Stimulated activated CD4-positive, alpha-beta T cell treated with anti-CD3 and anti-CD28 coated beads, Interleukin-15, amount 100 ng/mL, for 24 hours (primary cell): ENCODE measurements around the gene MEAF6.

Source experiments
- DNase-seq: peaks from one replicate; pipeline ENCODE4 v3.0.0-alpha.2; 2020

MEAF6 gene

DNA sequence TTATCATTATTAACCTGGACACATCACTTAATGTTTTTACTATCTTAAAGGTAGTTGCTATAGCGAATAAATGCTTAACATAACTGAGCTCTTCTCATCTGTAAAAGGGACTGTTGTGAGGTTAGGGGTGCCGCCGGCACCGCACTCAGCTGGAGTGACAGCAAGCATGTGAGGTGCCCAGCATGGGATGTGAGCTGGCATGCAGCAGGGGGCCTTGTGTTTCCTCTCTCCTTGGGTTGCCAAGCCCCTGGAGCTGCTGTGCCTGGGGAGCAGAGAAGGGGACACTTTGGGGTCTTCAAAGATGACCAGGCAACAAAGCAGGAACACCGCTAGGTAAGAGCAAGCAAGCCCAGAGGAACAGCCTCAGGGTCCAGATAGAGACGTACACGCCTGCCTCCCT lies 42.3 kb downstream of the MEAF6 start:
- no peak for DNase-seq

- no peak for DNase-seq
These were observed 43.0 kb downstream of the MEAF6 start for GRCh38 chr1:37471345-37472231.

DNA sequence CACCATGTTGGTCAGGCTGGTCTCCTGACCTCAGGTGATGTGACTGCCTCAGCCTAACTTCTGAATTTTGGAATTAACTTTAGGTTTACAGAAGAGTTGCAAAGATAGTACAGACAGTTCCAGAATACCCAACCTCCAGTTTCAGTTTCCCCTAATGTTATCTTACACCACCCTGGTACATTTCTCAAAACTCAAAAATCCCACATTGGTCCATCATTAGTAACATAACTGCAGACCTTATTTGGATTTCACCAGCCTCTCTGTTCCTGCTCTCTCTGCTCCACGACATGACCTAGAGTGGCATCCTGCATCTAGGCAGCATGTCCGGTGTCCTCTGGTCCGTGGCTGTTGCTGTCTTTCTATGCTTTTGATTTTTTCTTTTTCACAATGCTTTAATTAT lies 45.2 kb downstream of the MEAF6 start:
- no peak for DNase-seq

GRCh38 chr1:37468037-37468436 lies 46.5 kb downstream of the MEAF6 start:
- DNase-seq: no peak

DNA sequence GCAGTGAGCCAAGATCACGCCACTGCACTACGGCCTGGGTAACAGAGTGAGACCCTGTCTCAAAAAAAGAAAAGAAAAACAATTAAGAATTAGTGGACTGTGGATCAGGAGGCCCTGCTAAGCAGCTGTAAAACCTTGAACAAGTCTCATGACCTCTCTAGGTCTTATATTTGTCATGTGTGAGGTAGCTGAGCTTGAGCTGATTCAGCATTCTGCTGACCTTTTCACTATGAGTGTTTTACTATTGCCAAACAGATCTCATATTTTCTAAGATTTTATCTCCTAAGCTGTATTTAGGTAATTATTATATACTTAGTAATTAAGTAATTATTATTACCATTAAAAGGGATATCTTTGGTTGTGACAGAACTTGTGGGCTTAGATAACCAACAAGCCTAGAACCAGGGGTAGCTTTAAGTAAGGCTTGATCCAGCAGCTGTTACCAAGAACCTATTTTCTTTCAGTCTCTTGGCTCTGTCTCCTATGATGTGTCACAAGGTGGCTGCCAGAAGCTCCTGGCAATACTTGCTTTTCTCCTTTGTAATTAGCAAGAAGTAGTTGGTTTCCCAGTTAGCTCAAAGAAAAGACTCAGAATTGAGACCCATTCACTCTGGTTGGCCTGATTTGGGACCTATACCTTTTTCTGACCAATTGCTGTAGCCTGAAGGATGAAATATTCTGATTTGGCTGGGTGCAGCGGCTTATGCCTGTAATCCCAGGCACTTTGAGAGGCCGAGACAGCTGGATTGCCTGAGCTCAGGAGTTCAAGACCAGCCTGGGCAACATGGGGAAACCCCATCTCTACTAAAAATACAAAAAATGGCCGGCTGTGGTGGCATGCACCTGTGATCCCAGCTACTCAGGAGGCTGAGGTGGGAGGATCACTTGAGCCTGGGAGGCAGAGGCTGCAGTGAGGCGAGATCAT lies 48.7 kb downstream of the MEAF6 start:
- no peak for DNase-seq

DNA sequence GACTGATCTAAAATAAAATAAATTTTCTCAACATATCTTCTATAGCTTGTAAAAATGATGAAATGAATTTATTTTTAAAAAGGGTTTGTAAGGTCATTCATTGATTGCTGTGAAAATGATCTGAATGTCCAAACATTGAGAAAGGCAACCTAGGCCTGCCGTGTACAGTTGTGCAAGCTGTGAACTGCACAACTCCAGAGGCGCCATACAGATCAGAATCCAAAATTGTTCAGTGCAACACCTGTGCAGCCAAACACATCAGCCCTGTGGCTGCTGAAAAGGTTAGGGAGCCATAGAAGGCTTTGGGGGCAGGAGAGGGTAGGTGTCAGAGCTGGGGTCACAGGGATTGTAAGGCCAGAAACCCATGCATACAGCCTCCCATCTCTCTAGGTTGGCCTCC lies 50.1 kb downstream of the MEAF6 start:
- DNase-seq: no peak

DNA sequence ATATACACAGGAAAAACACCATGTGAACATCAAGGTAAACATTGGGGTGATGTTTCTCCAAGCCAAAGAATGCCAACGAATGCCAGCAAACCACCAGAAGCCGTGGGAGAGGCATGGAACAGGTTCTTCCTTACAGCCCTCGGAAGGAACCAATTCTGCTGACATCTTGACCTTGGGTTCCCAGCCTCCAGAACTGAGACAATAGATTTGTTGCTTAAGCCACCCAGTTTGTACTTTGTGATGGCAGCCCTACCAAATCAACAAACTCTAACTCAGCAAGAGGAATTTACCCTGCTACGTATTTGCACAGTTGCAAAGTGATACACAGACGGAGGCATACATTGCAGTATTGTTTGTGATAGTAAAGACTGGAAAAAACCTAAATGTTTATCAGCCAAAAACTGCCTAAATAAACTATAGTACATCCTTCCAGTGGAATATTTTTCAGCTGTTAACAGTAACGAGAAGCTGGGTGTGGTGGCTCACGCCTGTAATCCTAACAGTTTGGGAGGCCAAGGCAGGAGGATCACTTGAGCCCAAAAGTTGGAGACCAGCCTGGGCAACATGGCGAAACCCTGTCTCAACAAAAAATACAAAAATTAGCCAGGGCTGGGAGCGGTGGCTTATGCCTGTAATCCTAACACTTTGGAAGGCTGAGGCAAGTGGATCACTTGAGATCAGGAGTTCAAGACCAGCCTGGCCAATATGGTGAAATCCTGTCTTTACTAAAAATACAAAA lies 52.7 kb downstream of the MEAF6 start:
- DNase-seq: no peak

DNA sequence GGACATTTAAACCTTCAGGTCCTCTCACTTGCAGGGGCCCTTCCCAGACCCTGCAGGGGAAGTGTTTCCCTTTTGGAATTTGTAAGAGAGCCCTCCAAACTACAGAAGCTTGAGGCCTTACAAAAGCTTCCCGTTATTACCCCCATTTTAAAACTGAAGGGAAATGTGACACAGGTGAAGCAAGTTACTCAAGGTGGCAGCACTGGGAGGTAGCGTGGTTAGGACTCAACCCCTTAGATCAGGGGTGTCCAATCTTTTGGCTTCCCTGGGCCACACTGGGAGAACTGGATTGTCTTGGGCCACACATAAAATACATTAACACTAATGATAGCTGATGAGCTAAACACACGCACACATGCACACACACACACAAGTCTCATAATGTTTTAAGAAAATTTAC lies 56.0 kb downstream of the MEAF6 start:
- DNase-seq: no peak

- DNase-seq: no peak
These were observed 58.0 kb downstream of the MEAF6 start for GRCh38 chr1:37456614-37457013.

GRCh38 chr1:37455516-37455915 lies 59.0 kb downstream of the MEAF6 start:
- no peak for DNase-seq

DNA sequence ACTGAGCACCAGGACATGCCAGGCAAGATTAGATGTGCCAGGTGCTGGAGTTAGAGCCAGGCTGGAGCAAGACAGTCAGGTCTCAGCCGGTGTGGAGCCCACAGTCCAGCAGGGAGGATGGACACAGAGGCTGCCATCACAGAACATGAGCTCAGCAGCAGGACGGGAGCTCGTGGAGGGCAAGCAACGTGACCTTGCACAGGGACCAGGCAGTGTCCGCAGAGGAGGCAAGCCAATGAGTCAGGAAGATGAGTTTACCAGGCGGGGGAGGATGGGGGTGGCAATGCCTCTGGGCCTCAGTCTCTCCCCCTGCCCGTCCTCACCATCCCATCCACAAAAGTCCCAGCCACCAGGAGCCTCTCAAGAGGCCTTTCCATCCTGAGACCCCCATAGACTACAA lies 60.9 kb downstream of the MEAF6 start:
- DNase-seq: no peak

DNA sequence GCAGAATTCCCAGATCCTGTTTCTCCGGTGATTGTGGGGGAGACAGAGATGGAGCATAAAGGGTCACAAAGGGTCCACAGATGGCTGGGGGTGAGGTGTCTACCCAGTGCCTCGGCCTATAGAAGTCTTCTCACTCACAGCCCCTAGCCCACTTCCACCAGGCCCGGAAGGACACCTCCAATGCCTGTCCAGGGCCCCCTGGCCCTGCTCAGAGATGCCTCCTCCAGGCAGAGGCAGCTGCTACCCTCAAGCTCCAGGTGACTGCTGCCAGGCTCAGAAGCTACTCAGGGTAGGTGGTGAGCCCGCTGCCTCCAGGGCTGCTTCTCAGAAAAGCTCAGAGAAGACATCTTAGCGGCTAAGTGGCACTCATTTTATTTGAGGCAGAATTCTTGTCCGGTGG lies 62.1 kb downstream of the MEAF6 start:
- no peak for DNase-seq

- DNase-seq: peak; percentile 39
These were observed 64.6 kb downstream of the MEAF6 start for GRCh38 chr1:37449936-37450335.

- DNase-seq: no peak
These were observed 65.7 kb downstream of the MEAF6 start for GRCh38 chr1:37448691-37449417.

DNA sequence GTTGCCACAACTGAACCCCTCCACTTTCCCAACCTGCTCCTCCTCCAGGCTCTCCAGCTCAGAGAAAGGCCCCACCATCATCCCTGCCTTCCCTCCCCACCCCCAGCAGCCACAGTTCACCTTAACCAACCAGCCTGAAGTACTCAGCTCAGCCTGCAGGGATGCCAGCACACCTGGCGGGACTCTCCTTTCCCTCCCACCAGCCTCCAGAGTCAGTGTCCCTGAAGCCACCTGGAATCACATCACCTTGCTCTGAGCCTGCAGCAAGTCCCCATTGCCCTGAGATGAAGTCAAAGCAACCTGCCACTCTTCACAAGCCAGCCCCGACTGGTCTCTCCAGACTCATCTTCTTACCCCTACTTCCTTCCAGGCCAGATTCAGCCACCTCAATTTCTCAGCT lies 66.4 kb downstream of the MEAF6 start:
- DNase-seq: no peak

DNA sequence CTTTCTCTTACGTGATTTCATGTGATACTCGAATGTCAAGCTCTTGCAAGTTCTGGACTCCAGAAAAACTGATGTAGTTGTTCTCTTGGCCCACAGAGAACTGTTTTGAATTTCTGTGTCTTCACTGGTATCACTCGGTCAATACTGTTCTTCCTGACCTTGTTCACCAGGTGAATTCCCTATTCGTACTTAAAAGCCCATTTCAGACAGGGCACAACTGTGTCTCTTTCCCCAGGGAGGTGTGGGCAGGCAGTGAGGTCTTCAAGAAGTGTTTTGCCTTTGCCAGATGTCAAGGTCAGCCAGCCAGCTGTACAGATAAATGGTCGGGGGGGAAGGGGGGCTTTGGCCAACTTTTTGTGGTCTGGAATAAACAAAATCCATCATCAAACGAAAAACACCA lies 67.7 kb downstream of the MEAF6 start:
- no peak for DNase-seq

DNA sequence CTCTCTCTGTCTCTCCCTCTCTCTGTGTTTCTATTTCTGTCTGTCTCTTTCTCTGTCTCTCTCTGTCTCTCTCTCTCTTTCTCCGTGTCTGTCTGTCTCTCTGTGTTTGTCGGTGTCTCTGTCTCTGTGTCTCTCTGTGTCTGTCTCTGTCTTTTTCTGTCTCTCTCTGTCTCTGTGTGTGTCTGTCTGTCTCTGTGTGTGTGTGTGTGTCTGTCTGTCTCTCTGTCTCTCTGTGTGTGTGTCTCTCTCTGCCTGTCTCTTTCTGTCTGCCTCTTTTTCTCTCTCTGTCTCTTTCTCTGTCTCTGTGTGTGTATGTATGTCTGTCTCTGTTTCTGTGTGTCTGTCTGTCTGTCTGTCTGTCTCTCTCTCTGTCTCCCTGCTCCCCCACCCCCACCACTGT lies 71.9 kb downstream of the MEAF6 start:
- DNase-seq: no peak
